GM06990 (cell line): ENCODE data around the gene ASH1L.
A peak's percentile ranks its signal among the peaks of the same experiment; 100 is the strongest.

Experiments used
- DNase-seq: peaks from one replicate; pipeline ENCODE4 v3.0.0-alpha.2; 2011; ENCODE audit not compliant: insufficient read length; ENCODE audit errors: extremely low read depth
- H3K27me3 ChIP-seq: replicated peaks from 2 replicates; pipeline ENCODE4 v1.6.0; 2011; ENCODE audit warnings: low read length; ENCODE audit not compliant: control insufficient read depth, insufficient read depth
- H3K36me3 ChIP-seq: 2 replicates; pipeline ENCODE4 v1.5.1; 2011; ENCODE audit warnings: low read length; ENCODE audit not compliant: control insufficient read depth, insufficient read depth
- H3K4me3 ChIP-seq: replicated peaks from 2 replicates; pipeline ENCODE4 v1.5.1; 2011; ENCODE audit warnings: low read depth, mild to moderate bottlenecking, control low read depth, low read length
- CTCF ChIP-seq: IDR thresholded peaks from 2 replicates; pipeline ENCODE4 v1.5.1; 2011; ENCODE audit warnings: low read length, control low read depth, mild to moderate bottlenecking, inconsistent platforms; ENCODE audit not compliant: insufficient read depth, poor library complexity, severe bottlenecking

Gene ASH1L

GRCh38 chr1:155529929-155530328 is 32.7 kb downstream of the ASH1L start:
- H3K36me3 ChIP-seq = no peaks in the 10 kb centered on the region
- H3K27me3 ChIP-seq = no peaks in the 10 kb centered on the region
- no peak for TF ChIP-seq CTCF
- peak overlapping the region; percentile 29 for H3K4me3 ChIP-seq
- DNase-seq = peak; percentile 53

GRCh38 chr1:155529109-155529508 is 33.5 kb downstream of the ASH1L start:
- DNase-seq = no peak
- TF ChIP-seq CTCF = no peak
- no peaks in the 10 kb centered on the region for H3K36me3 ChIP-seq
- H3K4me3 ChIP-seq = peak overlapping the region; percentile 39; the same call in 1 of the 2 replicates
- H3K27me3 ChIP-seq = no peaks in the 10 kb centered on the region

GRCh38 chr1:155527677-155528076 is 34.9 kb downstream of the ASH1L start:
- no peak for DNase-seq
- no peak for TF ChIP-seq CTCF

GRCh38 chr1:155526356-155526755 is 36.2 kb downstream of the ASH1L start:
- no peak for DNase-seq
- H3K36me3 ChIP-seq = no peaks in the 10 kb centered on the region
- TF ChIP-seq CTCF = no peak
- no peak overlapping the region for H3K4me3 ChIP-seq
- H3K27me3 ChIP-seq = no peaks in the 10 kb centered on the region

More at GRCh38 chr1:155527677-155528076, 34.9 kb downstream of the ASH1L start:
- Histone ChIP-seq H3K4me3 (no peak overlapping the region), H3K36me3 (no peaks in the 10 kb centered on the region), H3K27me3 (no peaks in the 10 kb centered on the region)

- no peak for DNase-seq
- Histone ChIP-seq H3K4me3 (no peak overlapping the region), H3K36me3 (no peaks in the 10 kb centered on the region), H3K27me3 (no peaks in the 10 kb centered on the region)
- TF ChIP-seq CTCF = no peak
Measured at GRCh38 chr1:155522069-155522468, 40.5 kb downstream of the ASH1L start.

- no peak for TF ChIP-seq CTCF
- Histone ChIP-seq H3K27me3 (no peaks in the 10 kb centered on the region), H3K36me3 (peaks cover 4% of the 10 kb centered on the region), H3K4me3 (no peak overlapping the region)
- no peak for DNase-seq
Measured at GRCh38 chr1:155518484-155518883, 44.1 kb downstream of the ASH1L start.
